ENCODE data around the gene PTTG2. TPM values are rescaled to one million over a fixed set of nuclear protein-coding genes. Genes with fewer than 3 reads are reported as not detected.

Gene PTTG2
- total and polyA plus RNA-seq, 2 experiments from 2014 or later, result 1.1 TPM; not detected in 1

- TF ChIP-seq, protein P1, sequence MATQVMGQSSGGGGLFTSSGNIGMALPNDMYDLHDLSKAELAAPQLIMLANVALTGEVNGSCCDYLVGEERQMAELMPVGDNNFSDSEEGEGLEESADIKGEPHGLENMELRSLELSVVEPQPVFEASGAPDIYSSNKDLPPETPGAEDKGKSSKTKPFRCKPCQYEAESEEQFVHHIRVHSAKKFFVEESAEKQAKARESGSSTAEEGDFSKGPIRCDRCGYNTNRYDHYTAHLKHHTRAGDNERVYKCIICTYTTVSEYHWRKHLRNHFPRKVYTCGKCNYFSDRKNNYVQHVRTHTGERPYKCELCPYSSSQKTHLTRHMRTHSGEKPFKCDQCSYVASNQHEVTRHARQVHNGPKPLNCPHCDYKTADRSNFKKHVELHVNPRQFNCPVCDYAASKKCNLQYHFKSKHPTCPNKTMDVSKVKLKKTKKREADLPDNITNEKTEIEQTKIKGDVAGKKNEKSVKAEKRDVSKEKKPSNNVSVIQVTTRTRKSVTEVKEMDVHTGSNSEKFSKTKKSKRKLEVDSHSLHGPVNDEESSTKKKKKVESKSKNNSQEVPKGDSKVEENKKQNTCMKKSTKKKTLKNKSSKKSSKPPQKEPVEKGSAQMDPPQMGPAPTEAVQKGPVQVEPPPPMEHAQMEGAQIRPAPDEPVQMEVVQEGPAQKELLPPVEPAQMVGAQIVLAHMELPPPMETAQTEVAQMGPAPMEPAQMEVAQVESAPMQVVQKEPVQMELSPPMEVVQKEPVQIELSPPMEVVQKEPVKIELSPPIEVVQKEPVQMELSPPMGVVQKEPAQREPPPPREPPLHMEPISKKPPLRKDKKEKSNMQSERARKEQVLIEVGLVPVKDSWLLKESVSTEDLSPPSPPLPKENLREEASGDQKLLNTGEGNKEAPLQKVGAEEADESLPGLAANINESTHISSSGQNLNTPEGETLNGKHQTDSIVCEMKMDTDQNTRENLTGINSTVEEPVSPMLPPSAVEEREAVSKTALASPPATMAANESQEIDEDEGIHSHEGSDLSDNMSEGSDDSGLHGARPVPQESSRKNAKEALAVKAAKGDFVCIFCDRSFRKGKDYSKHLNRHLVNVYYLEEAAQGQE (IDR thresholded peaks at IDR 0.05; ENCODE audit: unreplicated experiment), result no peak
- TF ChIP-seq ZNF331 (CRISPR knock-in tag; IDR thresholded peaks at IDR 0.05; ENCODE audit: low read depth) (no peak), JUNB (IDR thresholded peaks at IDR 0.05; ENCODE audit: unreplicated experiment) (no peak), ZNF114 (CRISPR knock-in tag; IDR thresholded peaks at IDR 0.05) (no peak), CREB1 (CRISPR knock-in tag; IDR thresholded peaks at IDR 0.05; ENCODE audit: low read depth) (no peak)
Measured at GRCh38 chr4:37917388-37917787, 42.8 kb upstream of the PTTG2 start (continued).

- H3K27me3 ChIP-seq (ENCODE audit: insufficient read depth), result no peaks in the 10 kb centered on the region
- no peak overlapping the region for H3K27ac ChIP-seq (ENCODE audit: low read depth)
- H4K20me1 ChIP-seq (replicated peaks; ENCODE audit: insufficient read depth), result no peaks in the 10 kb centered on the region; the same call in 1 of the 2 replicates
- no peak overlapping the region for H3K4me2 ChIP-seq
- H3F3A ChIP-seq (replicated peaks; ENCODE audit: low read depth), result no peaks in the 10 kb centered on the region
- H3K79me2 ChIP-seq (replicated peaks; ENCODE audit: insufficient read depth), result no peaks in the 10 kb centered on the region
- Mint-ChIP-seq H3K9me3 (no peaks in the 10 kb centered on the region), H3K4me3 (no peak overlapping the region), H3K27ac (no peak overlapping the region), H3K27me3 (ENCODE audit: insufficient read depth, low read depth, poor library complexity) (no peaks in the 10 kb centered on the region), H3K36me3 (ENCODE audit: low read depth) (no peaks in the 10 kb centered on the region), H3K4me1 (no peaks in the 10 kb centered on the region)
- no peak overlapping the region for H2AFZ ChIP-seq
- no peaks in the 10 kb centered on the region for H3K36me3 ChIP-seq (ENCODE audit: insufficient read depth)
- DNase-seq (ENCODE audit: low spot score), result no peak
- peaks cover 4% of the 10 kb centered on the region for H3K9me2 ChIP-seq (ENCODE audit: insufficient read depth)
- H3K4me1 ChIP-seq (ENCODE audit: insufficient read depth), result no peaks in the 10 kb centered on the region
- no peak for ATAC-seq
- H3K4me3 ChIP-seq, result no peak overlapping the region
- TF ChIP-seq NANOG (IDR thresholded peaks at IDR 0.05; ENCODE audit: borderline replicate concordance) (no peak), CREB1 (CRISPR knock-in tag; IDR thresholded peaks at IDR 0.05; ENCODE audit: low read depth) (no peak), ZNF331 (CRISPR knock-in tag; IDR thresholded peaks at IDR 0.05; ENCODE audit: low read depth) (no peak), EZH2phosphoT487 (IDR thresholded peaks at IDR 0.05; ENCODE audit: unreplicated experiment) (no peak), JUNB (IDR thresholded peaks at IDR 0.05; ENCODE audit: unreplicated experiment) (no peak), POLR2AphosphoS5 (IDR thresholded peaks at IDR 0.05; ENCODE audit: low read depth) (no peak), EZH2 (IDR thresholded peaks at IDR 0.05; ENCODE audit: low read depth, unreplicated experiment) (no peak)
- TF ChIP-seq, protein P2, sequence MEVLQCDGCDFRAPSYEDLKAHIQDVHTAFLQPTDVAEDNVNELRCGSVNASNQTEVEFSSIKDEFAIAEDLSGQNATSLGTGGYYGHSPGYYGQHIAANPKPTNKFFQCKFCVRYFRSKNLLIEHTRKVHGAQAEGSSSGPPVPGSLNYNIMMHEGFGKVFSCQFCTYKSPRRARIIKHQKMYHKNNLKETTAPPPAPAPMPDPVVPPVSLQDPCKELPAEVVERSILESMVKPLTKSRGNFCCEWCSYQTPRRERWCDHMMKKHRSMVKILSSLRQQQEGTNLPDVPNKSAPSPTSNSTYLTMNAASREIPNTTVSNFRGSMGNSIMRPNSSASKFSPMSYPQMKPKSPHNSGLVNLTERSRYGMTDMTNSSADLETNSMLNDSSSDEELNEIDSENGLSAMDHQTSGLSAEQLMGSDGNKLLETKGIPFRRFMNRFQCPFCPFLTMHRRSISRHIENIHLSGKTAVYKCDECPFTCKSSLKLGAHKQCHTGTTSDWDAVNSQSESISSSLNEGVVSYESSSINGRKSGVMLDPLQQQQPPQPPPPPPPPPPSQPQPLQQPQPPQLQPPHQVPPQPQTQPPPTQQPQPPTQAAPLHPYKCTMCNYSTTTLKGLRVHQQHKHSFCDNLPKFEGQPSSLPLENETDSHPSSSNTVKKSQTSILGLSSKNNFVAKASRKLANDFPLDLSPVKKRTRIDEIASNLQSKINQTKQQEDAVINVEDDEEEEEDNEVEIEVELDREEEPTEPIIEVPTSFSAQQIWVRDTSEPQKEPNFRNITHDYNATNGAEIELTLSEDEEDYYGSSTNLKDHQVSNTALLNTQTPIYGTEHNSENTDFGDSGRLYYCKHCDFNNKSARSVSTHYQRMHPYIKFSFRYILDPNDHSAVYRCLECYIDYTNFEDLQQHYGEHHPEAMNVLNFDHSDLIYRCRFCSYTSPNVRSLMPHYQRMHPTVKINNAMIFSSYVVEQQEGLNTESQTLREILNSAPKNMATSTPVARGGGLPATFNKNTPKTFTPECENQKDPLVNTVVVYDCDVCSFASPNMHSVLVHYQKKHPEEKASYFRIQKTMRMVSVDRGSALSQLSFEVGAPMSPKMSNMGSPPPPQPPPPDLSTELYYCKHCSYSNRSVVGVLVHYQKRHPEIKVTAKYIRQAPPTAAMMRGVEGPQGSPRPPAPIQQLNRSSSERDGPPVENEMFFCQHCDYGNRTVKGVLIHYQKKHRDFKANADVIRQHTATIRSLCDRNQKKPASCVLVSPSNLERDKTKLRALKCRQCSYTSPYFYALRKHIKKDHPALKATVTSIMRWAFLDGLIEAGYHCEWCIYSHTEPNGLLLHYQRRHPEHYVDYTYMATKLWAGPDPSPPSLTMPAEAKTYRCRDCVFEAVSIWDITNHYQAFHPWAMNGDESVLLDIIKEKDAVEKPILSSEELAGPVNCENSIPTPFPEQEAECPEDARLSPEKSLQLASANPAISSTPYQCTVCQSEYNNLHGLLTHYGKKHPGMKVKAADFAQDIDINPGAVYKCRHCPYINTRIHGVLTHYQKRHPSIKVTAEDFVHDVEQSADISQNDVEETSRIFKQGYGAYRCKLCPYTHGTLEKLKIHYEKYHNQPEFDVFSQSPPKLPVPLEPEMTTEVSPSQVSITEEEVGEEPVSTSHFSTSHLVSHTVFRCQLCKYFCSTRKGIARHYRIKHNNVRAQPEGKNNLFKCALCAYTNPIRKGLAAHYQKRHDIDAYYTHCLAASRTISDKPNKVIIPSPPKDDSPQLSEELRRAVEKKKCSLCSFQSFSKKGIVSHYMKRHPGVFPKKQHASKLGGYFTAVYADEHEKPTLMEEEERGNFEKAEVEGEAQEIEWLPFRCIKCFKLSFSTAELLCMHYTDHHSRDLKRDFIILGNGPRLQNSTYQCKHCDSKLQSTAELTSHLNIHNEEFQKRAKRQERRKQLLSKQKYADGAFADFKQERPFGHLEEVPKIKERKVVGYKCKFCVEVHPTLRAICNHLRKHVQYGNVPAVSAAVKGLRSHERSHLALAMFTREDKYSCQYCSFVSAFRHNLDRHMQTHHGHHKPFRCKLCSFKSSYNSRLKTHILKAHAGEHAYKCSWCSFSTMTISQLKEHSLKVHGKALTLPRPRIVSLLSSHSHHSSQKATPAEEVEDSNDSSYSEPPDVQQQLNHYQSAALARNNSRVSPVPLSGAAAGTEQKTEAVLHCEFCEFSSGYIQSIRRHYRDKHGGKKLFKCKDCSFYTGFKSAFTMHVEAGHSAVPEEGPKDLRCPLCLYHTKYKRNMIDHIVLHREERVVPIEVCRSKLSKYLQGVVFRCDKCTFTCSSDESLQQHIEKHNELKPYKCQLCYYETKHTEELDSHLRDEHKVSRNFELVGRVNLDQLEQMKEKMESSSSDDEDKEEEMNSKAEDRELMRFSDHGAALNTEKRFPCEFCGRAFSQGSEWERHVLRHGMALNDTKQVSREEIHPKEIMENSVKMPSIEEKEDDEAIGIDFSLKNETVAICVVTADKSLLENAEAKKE (CRISPR knock-in tag; IDR thresholded peaks at IDR 0.05), result no peak
- TF ChIP-seq, protein P3, sequence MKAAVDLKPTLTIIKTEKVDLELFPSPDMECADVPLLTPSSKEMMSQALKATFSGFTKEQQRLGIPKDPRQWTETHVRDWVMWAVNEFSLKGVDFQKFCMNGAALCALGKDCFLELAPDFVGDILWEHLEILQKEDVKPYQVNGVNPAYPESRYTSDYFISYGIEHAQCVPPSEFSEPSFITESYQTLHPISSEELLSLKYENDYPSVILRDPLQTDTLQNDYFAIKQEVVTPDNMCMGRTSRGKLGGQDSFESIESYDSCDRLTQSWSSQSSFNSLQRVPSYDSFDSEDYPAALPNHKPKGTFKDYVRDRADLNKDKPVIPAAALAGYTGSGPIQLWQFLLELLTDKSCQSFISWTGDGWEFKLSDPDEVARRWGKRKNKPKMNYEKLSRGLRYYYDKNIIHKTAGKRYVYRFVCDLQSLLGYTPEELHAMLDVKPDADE (IDR thresholded peaks at IDR 0.05), result no peak
- TF ChIP-seq, protein P1 (IDR thresholded peaks at IDR 0.05; ENCODE audit: unreplicated experiment), result no peak
Measured at GRCh38 chr4:37918653-37919052, 41.5 kb upstream of the PTTG2 start.
